Fibroblast of skin of right biceps (primary cell): ENCODE results near the gene ATP8B4.
A peak's percentile ranks its signal among the peaks of the same experiment; 100 is the strongest.
"Not testable (repeated sequence)": the region's sequence is repeated elsewhere in the genome, so short reads cannot be mapped to it uniquely, and the experiment has no call there.

Source experiments
- DNase-seq: peaks from one replicate; pipeline ENCODE4 v3.0.0-alpha.2; 2013

Gene ATP8B4

DNA sequence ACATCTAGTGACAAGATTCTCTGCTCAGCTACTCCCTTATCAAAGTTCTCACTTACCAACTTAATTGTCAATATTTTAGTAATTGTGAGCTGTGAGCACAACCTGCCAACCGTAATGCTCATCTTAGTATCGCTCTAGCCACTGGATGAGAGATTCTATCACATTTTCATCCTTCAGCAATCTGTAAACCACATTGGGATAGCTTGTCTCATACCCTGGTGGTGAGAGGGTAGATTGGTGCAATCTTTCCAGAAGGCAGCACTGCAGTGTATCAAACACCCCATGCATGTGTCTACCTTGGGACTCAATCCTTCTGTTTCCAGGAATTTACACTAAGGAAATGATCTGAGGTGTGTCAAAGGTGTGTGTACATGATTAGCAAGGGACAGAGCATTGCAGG lies 18.9 kb upstream of the ATP8B4 start:
- peak; percentile 9 for DNase-seq

DNA sequence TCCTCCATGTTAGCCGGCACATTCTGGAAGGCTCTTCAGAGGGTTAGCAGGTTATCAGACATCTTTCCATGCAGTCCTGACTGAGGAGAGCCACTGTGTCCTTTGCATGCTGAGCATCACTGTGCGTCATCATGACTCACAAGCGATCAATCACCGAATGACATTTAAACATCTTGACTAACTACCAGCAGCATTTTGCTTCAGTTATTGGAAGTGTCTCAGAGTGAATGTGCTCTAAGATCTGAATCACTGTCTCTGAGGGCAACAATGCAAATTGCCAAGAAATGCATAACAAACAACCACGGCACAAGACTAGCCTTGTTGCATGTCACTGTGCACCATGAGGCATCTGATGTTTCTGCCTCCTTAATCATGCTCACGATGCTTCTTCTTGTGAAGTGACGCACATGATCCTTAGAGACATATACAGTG lies 18.3 kb upstream of the ATP8B4 start:
- peak; percentile 98 for DNase-seq

DNA sequence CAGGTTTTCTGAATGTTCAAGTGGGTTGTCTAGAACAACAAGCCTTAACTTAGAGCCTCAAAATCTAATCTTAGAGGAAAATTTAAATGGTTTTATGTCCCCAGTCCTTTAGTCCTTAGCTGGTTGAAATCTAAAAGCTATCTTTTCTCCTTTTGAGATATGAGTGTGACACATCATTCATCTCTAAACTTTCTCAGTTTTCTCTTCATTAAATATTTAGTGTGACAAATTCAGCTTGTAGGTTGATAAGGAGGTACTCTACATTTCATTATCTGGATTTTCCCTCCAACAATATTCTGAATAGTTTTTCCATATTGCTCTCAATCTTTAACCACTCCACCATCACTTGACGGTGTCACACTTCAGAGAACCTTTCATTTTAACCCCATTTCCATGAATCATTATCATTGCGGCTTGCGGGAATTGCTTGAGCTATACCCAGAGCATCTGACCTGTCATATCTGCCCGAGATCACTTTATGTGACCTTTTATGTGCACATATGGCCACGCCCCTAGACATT lies 16.1 kb upstream of the ATP8B4 start:
- no peak for DNase-seq

DNA sequence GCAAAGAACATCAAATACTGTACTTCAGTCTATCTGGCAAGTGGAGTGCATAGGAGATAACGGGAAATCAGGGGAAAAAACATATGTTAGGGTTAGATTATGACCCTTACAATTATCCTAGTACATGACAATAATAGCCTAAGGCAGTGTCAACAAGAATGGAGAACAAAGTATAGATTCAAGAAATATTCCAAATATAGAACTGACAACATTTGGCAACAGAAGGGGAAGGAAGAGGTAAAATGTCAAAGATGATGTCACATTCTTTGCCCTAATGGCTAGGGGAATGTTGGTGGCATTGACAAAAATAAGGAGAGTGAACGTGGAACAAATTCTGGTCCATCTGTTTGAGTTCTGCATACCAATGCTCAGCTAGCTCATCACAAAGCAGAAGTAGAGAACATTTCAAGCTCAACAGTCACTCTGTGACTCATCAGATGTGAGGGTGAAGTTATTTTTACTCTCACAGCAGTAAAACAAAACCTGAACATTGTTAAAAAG lies 15.5 kb upstream of the ATP8B4 start:
- DNase-seq: peak; percentile 7

DNA sequence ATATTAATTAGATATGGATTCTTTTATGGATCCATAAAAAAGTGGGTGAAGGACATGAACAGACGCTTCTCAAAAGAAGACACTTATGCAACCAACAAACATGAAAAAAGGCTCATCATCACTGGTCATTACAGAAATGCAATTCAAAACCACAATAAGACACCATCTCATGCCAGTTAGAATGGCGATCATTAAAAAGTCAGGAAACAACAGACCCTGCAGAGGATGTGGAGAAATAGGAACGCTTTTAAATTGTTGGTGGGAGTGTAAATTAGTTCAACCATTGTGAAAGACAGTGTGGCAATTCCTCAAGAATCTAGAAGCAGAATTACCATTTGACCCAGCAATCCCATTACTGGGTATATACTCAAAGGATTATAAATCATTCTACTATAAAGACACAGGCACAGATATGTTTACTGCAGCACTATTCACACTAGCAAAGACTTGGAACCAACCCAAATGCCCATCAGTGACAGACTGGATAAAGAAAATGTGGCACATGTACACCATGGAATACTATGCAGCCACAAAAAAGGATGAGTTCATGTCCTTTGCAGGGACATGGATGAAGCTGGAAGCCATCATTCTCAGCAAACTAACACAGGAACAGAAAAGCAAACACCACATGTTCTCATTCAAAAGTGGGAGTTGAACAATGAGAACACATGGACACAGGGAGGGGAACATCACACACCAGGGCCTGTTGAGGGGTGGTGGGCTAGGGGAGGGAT lies 13.4 kb upstream of the ATP8B4 start:
- DNase-seq: not testable (repeated sequence)

DNA sequence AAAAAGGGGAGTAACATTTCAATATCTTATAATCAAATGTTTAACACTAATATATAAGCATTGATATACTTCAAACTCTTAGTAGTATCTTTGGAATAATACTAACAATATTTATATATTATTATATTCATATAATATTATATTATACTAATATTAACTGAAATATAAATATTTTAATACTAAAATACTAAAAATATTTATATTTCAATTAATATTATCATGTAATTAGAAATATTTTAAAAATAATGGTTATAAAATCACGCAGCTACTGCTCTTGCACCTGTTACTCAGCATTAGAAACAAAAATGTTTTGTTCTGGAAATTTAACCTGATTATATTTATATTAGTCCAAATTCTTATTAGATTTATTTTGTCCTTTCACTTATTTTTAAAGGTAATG lies 12.6 kb upstream of the ATP8B4 start:
- no peak for DNase-seq

DNA sequence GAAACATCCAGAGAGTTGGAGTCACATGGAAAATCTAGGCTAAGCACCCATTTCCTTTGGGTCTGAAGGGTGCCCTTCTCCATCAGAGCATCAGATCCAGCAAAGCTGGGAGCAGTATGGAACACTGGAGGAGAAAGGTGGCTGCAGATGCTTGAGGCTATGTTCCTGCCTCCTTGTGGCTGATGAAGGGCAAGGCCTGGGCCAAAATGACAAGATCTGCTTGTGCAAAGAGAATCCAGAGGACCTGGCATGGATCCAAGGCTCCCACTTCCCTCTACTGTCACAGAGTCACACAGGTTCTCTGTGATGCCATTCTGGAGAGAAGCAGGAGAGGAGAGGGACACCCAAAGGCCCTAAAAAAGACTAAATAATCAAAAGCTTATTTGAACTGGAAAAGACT lies 9.2 kb upstream of the ATP8B4 start:
- DNase-seq: no peak

DNA sequence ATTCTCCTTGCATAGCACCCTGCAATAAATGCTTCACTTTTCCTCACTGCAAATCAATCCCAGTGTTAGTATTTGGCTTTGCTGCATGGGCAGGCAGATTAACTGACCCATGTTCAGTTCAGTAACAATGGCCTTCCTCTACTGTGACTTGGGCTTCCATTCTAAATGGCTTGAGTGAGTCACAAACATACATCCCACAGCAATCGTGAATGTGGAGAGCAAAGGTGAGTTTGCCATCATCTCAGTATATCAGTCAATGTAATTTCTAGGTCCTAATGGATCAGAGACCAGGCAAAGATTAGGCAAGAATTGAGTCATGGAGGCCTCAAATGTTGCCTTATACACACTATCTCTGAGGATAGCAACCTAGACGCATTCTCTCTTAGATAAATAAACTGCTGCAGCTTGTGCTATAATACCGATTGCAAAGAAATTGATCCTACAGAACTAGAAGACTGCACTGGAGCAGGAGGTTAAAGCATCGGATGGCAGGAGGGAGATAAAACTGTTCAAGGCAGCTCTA lies 8.3 kb upstream of the ATP8B4 start:
- DNase-seq: no peak

DNA sequence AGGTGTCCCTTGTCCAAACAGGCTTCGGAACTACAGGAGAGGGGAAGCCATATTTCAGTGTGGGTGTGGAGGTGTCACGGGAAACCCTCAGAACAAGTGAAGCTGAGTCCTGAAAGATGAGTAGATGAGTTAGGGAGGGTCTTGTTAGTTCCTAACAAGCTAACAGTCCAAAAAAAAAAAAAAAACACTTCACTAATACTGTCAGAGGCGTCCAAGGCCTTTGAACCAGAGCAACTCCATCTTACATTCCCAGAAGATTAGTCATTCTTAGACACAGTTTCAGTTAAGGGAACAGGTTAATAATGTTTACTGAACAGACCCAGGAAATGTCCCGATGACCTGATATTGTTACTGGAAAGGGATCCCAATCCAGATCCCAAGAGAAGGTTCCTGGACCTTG lies 7.0 kb upstream of the ATP8B4 start:
- DNase-seq: no peak

DNA sequence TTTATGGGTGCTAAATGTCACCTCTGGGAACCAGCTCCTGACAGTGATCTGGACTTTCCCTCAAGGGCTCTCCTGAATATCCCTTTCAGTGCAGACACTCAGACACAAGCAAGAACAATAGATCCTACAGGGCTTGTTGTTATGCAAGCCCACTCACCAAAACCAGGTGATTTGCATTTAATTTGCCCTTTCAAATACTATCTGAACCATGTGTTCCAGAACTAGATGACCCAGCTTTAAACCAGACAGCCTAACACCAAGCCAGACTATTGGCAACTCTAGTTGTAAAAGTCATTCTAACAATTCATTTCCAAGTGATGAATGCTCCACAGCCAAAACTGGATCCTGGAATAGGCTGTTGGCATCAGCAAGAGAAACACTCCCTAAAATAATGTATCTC lies 5.6 kb upstream of the ATP8B4 start:
- DNase-seq: no peak

DNA sequence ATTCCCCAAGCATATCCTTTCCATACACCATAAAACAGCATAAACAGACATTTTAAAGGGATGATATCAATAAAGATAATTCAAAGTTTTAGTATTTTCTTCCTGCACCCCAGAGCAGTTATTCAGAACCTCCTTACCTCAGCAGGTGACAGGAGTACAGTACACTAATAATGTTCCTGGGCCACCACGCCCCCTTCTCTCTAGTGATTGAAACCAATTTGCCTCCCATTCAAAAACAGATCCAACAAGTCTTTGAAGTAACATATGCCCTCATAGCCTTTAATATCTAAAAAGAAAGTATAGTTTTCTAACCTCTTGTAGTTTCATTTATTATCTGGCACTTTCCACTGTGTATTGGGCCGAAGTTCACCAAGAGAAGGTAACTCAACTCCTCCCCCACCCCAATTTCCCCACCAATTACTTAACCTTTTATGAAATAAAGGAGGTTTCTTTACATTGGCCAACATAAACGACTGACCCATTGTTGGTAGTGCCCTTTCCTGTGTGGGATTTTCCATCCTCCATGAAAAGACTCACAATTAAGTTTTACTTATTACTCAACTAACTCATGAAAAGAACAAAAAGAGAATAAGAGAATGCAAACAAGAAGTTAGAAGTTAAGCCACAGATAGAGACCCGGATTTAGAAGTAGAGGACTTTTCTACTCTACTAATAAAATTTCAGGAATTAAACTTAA lies 5.0 kb upstream of the ATP8B4 start:
- DNase-seq: no peak

DNA sequence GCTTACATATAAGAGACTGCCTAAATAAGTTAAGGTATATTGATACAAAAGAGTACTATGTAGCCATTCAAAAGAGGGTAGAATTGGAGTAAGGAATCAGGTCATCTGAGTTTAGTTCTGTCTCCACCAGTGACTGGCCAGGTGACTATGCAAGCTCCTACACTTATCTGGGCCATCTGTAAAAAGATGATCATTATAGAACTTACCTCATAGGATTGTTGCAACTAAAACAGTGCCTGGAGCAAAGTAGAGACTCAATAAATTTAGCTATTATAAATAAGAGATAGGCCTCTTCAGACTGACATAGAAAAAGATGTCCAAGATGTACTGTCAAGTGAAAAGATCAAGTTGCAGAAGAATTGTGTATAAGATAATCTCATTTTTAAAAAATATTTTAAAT lies 1.7 kb upstream of the ATP8B4 start:
- no peak for DNase-seq

DNA sequence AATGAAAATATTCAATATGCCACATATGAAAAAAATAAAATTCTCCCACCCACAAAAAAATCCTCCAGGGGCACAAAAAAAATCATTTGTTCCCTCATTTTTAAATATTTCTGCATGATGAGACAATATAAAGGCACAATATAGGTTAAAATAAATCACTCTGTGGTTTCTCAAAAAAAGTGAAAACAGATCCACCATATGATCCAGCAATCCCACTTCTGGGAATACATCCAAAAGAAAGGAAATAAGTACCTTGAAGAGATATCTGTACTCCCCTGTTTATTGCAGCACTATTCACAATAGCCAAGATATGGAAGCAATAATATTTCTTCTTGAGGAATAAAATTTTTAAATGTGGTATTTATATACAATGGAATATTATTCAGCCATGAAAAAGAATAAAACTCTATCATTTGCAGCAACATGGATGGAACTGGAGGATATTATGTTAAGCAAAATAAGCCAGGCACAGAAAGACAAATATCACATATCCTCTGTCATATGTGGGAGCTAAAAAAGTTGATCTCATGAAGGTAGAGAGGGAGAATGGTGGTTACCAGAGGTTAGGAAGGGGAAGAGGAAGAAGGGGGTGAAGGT lies 1.5 kb downstream of the ATP8B4 start:
- peak; percentile 40 for DNase-seq

DNA sequence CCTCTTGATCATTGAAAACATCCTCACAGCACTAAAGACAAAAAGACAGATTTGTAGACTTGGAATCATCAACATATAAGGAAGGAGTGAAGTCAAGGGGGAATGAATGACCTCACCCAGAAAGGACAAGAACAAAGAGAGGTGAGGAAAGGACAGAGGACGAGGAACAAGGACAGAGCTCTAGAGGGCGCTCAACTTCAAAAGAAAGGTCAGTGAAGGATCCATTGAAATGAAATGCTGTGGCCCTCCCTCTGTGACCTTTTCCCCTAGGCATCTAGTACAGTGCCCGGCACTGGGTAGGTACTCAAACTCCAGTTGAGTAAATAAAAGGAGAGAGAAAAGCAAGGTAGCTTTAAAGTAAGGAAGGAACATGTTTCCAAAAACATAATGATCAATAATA lies 2.6 kb downstream of the ATP8B4 start:
- DNase-seq: peak; percentile 14

DNA sequence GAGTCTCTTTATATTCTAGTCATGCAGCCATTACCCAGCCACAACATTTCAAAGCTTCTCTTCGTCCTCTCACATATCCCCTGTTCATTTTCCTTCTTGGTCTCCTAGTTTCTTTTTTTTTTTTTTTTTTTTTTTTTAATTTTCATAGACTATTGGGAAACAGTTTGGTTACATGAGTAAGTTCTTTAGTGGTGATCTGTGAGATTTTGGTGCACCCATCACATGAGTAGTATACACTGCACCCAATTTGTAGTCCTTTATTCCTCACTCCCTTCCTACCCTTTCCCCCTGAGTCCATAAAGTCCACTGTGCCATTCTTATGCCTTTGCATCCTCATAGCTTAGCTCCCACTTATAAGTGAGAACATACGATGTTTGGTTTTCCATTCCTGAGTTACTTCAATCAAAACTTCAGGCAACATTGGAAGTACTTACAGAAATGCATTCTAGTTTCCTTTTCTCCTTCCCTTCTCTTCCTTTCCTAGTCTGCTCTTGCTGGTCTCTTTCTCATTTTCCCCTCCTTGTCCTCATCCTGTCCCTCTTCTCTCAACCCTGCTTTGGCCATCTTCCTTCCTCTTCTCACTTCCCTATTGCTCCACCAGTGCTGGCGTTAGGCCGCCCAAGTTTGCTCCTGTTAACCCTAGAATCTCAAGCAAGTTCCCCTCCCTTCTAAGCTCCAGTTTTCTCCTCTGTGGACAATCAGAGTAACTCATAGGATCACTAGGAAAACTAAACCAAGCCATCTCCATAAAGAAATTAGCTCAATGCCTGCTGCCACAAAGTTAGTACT lies 4.8 kb downstream of the ATP8B4 start:
- DNase-seq: no peak

DNA sequence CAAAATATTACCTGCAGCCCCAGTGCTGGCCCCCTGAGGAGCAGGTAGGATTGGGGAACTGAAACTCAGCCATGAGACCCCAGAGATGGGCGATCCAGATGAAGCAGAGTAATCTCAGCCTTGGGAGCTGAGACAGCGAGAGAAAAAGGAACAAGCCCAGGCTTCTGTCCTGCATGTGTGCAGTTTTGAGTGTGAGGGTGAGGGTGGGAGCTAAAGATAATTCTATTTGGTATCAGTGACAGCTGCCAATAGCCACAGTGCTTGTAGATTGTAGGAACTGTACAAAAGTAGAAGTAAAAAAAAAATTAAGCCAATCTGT lies 5.9 kb downstream of the ATP8B4 start:
- no peak for DNase-seq

DNA sequence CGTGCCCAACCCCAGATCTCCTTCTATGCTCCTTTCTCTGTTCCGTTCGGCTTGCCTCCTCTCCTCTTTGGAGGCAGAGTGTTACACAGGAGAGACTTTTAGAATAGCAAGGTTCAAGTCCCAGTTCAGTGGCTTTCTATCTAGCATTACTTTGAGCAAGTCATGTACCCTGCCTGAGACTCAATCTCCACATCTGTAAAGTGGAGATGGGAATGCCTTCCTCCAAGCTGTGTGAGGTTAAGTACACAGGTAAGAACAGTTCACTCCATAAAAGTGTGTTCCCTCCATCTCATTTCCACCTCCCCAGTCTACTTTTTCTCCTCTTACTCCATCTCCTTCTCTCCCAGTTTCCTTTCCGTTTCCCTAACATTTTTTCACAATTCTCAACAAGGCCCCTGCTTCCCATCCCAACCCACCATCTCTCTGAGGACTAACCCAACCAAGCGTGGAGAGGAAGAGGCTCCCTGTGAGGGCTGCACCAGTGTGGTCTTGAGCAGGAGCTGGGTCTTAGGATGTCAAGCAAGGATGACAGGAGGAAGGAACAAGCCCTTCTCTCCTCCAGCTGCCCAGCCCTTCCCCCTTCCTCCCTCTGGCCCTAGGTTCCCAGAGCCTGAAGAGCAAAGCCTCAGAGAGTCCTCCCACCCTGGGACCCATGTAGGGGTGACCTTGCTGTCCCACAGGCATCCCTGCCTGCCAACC lies 6.4 kb downstream of the ATP8B4 start:
- DNase-seq: no peak

DNA sequence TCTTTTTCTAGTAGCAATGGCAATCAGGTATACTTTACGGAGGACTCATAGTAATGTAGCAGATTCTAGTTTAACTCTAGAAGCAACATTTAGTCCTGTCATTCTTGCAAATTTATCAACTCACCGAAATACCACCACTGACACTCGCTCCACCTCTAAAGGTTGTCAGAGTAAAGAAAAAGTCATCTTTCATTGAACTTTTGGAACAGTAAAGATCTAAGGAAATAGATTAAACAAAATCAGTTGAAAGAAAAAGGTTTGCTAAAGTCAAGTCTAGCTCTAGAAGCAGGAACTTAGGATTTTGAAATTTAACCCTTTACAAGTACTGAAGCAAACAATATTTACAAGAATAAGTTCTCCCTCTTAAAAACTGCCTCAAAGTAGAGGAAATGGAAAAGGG lies 8.7 kb downstream of the ATP8B4 start:
- DNase-seq: no peak

DNA sequence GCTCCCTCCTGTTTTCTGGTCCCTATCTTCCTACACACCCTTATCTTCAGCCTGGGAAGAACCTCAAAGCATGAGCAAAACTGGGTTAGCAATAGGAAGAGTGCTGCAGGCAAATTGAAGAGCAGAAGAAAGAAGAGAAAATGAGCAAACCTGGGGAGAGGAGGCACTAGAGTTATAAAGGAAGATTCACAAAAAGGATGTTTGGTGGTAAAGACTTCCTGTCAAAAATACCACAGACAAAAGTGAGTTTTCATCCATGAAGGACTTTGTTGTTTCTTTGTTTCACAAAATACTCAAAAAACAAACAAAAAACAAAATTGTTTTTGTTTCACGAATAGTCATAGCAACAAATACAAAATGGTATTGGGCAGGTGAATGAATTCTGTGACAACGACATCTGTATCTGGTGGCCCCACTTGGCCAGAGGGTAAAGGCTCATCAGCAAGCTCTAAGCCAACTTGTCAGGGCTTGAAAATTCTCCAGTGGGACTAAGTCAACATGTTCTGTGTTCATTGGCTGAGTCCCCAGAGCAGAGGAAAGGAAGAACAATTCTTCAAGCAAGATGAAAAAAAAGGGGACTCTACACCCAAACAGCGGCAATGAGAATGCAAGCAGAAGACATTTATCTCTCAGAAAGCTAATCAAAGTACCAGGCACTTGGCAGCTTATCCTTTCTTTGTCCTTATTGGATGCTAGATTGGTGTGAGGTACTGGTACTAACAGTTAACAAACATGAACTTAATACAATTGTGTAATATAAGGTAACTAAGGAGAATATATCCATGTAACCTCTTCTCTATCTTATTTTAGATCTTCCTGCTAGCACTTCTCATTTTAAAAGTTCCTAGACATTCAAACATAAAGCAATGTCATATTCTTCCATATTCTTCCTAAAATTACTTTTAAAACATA lies 9.7 kb downstream of the ATP8B4 start:
- peak; percentile 6 for DNase-seq

DNA sequence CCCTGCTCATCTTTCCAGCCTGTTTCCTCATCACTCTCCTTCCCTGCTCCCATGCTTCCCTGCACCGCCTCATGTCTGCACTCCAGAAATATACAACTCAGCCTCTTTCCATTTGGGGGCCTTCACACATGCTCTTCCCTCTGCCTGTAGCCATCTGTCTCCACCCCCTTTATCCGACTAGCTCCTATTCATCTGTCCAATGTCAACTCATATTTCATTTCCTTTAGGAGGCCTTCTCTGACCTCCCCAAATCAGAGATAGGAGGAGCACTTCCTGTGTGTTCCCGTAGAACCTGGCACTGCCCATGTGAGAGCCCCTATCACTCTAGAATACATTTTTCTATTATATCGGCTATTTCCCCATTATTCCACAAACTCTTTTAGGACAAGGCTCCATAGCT lies 10.6 kb downstream of the ATP8B4 start:
- no peak for DNase-seq
